HEK293 (cell line): ENCODE results near the gene C1QTNF1.

ENCODE experiments used
- BCL11A ChIP-seq: fragments of 450-650 bp; formaldehyde crosslinking; IDR thresholded peaks from 2 replicates; pipeline ENCODE4 v1.5.1; 2016; ENCODE audit warnings: low read depth, missing biosample characterization, missing genetic modification characterization
- CTCF ChIP-seq: fragments of 450-650 bp; formaldehyde crosslinking; IDR thresholded peaks from 2 replicates; pipeline ENCODE4 v1.5.1; 2016; ENCODE audit warnings: missing biosample characterization, missing genetic modification characterization
- ELK4 ChIP-seq: IDR thresholded peaks from 2 replicates; pipeline ENCODE4 v1.6.1; 2011; ENCODE audit warnings: mild to moderate bottlenecking, low read depth, low read length, borderline replicate concordance
- PATZ1 ChIP-seq: fragments of 450-650 bp; formaldehyde crosslinking; IDR thresholded peaks from 2 replicates; pipeline ENCODE4 v1.5.1; 2016; ENCODE audit warnings: missing biosample characterization, missing genetic modification characterization
- TRIM28 ChIP-seq: IDR thresholded peaks from 2 replicates; pipeline ENCODE4 v1.6.1; 2011; ENCODE audit warnings: low read length, control low read depth, borderline replicate concordance
- ZNF132 ChIP-seq: fragments of 450-650 bp; formaldehyde crosslinking; IDR thresholded peaks from 2 replicates; pipeline ENCODE4 v1.5.1; 2017; ENCODE audit warnings: missing biosample characterization, missing genetic modification characterization, borderline replicate concordance
- ZNF274 ChIP-seq, 2 experiments: fragments of 200-500 bp in 1 of 2; fragments of 450-650 bp in 1 of 2; sonication (Bioruptor generic) in 1 of 2; formaldehyde crosslinking in 1 of 2; IDR thresholded peaks; 2 replicates each; pipeline versions ENCODE4 v1.5.1 to v1.6.1; 2014 to 2016; ENCODE audit warnings: borderline replicate concordance in 1 of 2, inconsistent platforms in 1 of 2, low read length in 1 of 2, missing biosample characterization in 1 of 2, missing genetic modification characterization in 1 of 2
- ZNF510 ChIP-seq: fragments of 450-650 bp; formaldehyde crosslinking; IDR thresholded peaks from 2 replicates; pipeline ENCODE4 v1.5.1; 2018; ENCODE audit warnings: mild to moderate bottlenecking, missing genetic modification characterization, missing biosample characterization; ENCODE audit not compliant: insufficient replicate concordance
- ZNF621 ChIP-seq: fragments of 450-650 bp; formaldehyde crosslinking; IDR thresholded peaks from 2 replicates; pipeline ENCODE4 v1.5.1; 2017; ENCODE audit warnings: missing biosample characterization, missing genetic modification characterization
- ZNF639 ChIP-seq: fragments of 450-650 bp; formaldehyde crosslinking; IDR thresholded peaks from 2 replicates; pipeline ENCODE4 v1.5.1; 2016; ENCODE audit warnings: missing biosample characterization, missing genetic modification characterization

GRCh38 chr17:79082311-79083190, 58.6 kb downstream of the C1QTNF1 start:
- TF ChIP-seq BCL11A (tag by site-specific recombination), result no peak
- no peak for TF ChIP-seq ELK4
- TF ChIP-seq CTCF, result peak; percentile 80
- peak; percentile 68 for TF ChIP-seq PATZ1 (tag by site-specific recombination)
- TF ChIP-seq ZNF274 (IDR thresholded peaks at IDR 0.05; ENCODE audit: low read length), result no peak
- no peak for TF ChIP-seq ZNF274 (tag by site-specific recombination; IDR thresholded peaks at IDR 0.05; ENCODE audit: borderline replicate concordance)
- TF ChIP-seq ZNF639, result no peak
- TF ChIP-seq ZNF621 (tag by site-specific recombination), result no peak
- TF ChIP-seq ZNF510 (tag by site-specific recombination), result no peak
- no peak for TF ChIP-seq TRIM28
- TF ChIP-seq ZNF132 (tag by site-specific recombination), result no peak
